Mucosa of stomach (tissue), 1 donor: Measurements from ENCODE around the gene UCP1.
"Not testable (repeated sequence)": the region's sequence is repeated elsewhere in the genome, so short reads cannot be mapped to it uniquely, and the experiment has no call there.

Experiments used
- H3K27me3 ChIP-seq: one replicate; pipeline ENCODE4 v1.7.0; 2013; ENCODE audit warnings: mild to moderate bottlenecking, low read length; ENCODE audit not compliant: control insufficient read depth, insufficient read depth
- H3K36me3 ChIP-seq: one replicate; pipeline ENCODE4 v1.7.0; 2013; ENCODE audit warnings: low read length; ENCODE audit not compliant: control insufficient read depth, insufficient read depth
- H3K4me1 ChIP-seq: one replicate; pipeline ENCODE4 v1.7.0; 2013; ENCODE audit warnings: mild to moderate bottlenecking, low read length; ENCODE audit not compliant: control insufficient read depth, insufficient read depth
- H3K4me3 ChIP-seq: one replicate; pipeline ENCODE4 v1.7.0; 2013; ENCODE audit warnings: low read length
- H3K9ac ChIP-seq: one replicate; pipeline ENCODE4 v1.7.0; 2013; ENCODE audit warnings: mild to moderate bottlenecking, low read length, moderate library complexity
- H3K9me3 ChIP-seq: one replicate; pipeline ENCODE4 v1.7.0; 2013; ENCODE audit warnings: mild to moderate bottlenecking, low read length, moderate library complexity; ENCODE audit not compliant: control insufficient read depth
- donor health status: Pancreatic carcinoma.

The UCP1 gene

DNA sequence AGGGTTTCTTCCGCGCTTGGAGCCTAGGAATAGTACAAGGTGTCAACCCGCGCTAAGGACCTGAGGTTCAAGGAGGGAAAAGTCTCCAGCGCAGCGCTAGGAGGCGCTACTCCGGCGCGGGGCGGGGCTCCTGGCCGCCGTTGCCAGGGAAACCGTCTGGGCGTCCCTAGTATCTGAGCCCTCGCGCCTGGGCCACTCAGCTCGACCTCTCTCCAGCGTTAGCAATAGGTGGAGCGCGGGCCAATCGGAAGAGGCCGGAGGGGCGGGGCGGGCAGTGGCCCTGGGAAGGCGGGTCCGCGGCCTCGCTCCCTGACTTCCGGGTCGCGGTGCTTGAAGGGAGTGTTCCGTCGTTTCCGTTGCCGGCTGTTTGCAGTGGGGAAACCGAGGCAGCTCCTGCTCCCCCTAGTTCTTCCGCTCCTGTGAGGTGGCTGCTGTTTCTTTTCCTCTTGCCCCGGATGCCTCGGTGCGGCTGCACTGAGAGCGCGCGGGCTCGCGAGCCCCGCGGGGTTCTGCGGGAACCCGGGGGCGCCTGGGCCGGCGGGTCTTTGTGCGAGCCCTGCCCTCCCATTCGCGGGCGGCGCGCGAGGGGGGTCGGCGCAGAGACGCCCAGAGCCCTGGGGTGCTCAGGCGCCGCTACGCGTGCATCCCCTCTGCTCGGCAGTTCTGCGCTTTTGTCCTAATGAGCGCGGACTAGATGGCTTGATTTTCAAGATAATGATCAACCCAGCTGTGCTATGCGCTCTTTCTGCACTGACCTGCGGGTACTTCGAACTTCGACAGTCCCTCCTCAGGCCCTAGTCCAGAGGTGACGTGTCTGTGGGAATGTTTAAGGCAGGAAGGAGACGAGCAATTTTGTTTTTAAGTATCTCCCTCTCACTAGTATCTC lies 44.7 kb downstream of the UCP1 start, which contains the start of gene ELMOD2:
Gene ELMOD2 (plus strand): TSS at position 312 of the 886 bp plus-strand sequence. CDS start 1,261 bp downstream, outside the sequence.
- peak within 1 kb of the TSS; percentile 96 for H3K9ac ChIP-seq
- H3K9me3 ChIP-seq = no peaks in the 10 kb centered on the region
- no peaks in the 10 kb centered on the region for H3K36me3 ChIP-seq
- no peaks in the 10 kb centered on the region for H3K4me1 ChIP-seq
- H3K4me3 ChIP-seq = peak within 1 kb of the TSS; percentile 94
- no peaks in the 10 kb centered on the region for H3K27me3 ChIP-seq

DNA sequence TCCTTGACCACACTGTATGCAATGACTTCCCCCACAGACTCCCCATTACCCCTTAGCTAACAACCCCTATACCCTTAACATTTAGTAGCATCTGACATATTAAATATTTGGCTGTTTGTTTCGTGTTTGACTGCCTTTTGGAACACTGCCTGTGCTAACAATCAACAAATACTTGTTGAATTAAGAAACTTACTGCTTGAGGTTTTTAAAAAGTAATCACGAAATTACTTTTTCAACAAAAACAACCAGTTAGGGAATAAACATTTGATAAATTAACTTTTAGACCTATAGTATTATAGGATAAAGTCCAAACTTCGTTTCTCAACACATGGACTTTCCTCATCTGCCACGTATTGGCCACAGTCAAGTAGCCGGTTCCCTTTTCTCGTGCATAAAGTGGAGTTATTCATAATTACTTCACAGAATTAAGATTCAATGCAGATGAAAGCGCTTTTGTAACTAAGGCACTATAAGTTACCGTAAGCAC lies 45.3 kb downstream of the UCP1 start:
- Histone ChIP-seq H3K4me3 (peak overlapping the region; percentile 94), H3K9me3 (no peaks in the 10 kb centered on the region), H3K36me3 (no peaks in the 10 kb centered on the region), H3K27me3 (no peaks in the 10 kb centered on the region), H3K4me1 (no peaks in the 10 kb centered on the region), H3K9ac (no peak overlapping the region)

DNA sequence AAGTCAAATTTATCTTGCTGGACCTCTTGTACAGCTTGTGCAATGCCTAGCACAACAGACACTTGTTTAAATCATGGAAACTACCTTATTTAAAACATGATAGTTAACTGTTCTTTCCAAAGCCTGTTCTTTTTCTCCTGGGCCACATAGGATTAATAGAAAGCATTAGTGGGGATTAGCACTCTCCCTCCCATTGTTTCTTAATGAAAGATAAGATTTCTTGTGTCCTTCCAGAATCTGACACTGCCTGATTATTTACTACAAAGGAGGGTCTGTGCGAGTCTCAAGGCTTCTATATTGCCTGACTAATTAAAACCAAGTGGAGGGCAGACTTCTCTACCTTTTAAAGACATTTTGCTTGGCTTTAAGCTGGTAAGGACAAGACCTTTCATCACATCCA lies 53.3 kb downstream of the UCP1 start:
- H3K4me3 ChIP-seq = no peak overlapping the region
- H3K9ac ChIP-seq = no peak overlapping the region
- H3K27me3 ChIP-seq = peaks cover 4% of the 10 kb centered on the region
- H3K36me3 ChIP-seq = no peaks in the 10 kb centered on the region
- no peaks in the 10 kb centered on the region for H3K9me3 ChIP-seq
- H3K4me1 ChIP-seq = no peaks in the 10 kb centered on the region

DNA sequence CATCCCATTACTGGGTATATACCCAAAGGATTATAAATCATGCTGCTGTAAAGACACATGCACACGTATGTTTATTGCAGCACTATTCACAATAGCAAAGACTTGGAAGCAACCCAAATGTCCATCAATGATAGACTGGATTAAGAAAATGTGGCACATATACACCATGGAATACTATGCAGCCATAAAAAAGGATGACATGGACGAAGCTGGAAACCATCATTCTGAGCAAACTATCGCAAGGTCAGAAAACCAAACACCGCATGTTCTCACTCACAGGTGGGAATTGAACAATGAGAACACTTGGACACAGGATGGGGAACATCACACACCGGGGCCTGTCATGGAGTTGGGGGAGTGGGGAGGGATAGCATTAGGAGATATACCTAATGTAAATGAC lies 55.0 kb downstream of the UCP1 start:
- not testable (repeated sequence) for H3K27me3 ChIP-seq, H3K4me3 ChIP-seq, H3K4me1 ChIP-seq, H3K9ac ChIP-seq, H3K36me3 ChIP-seq, H3K9me3 ChIP-seq
